SH-SY5Y (cell line): ENCODE data around the gene TBPL2.

Experiments used
- GATA2 ChIP-seq: IDR thresholded peaks from 2 replicates; pipeline ENCODE4 v1.6.1; 2011; ENCODE audit warnings: mild to moderate bottlenecking, low read depth, low read length
- GATA3 ChIP-seq: IDR thresholded peaks from 2 replicates; pipeline ENCODE4 v1.6.1; 2011; ENCODE audit warnings: low read depth, mild to moderate bottlenecking, low read length, moderate library complexity

GRCh38 chr14:55389330-55389729, 51.1 kb downstream of the TBPL2 start:
- TF ChIP-seq GATA2 (no peak), GATA3 (no peak)
